GM23338 (cell line): Measurements from ENCODE around the gene CHST13. TPM values are rescaled to one million over a fixed set of nuclear protein-coding genes. Genes with fewer than 3 reads are reported as not detected.

ENCODE experiments used
- ATAC-seq: fragments of 200-7000 bp; cut with Tn5 transposase; 3 replicates; pipeline ENCODE4 v1.9.1; 2020
- DNase-seq: peaks from one replicate; pipeline ENCODE4 v3.0.0-alpha.2; 2015; ENCODE audit warnings: low spot score
- H2AFZ ChIP-seq: fragments of 200-600 bp; sonication (generic); 2 replicates; pipeline ENCODE4 v1.8.0; 2016; ENCODE audit warnings: antibody characterized with exemption, mild to moderate bottlenecking, moderate library complexity
- H3F3A ChIP-seq: fragments of 200-600 bp; sonication (generic); replicated peaks from 2 replicates; pipeline ENCODE4 v1.8.0; 2017; ENCODE audit warnings: antibody characterized with exemption, mixed run types, low read depth
- H3K27ac ChIP-seq: fragments of 200-600 bp; sonication (generic); 2 replicates; pipeline ENCODE4 v1.6.1; 2016; ENCODE audit warnings: low read depth
- H3K27me3 ChIP-seq: fragments of 200-600 bp; sonication (generic); 2 replicates; pipeline ENCODE4 v1.8.0; 2016; ENCODE audit warnings: mild to moderate bottlenecking, mixed run types, moderate library complexity; ENCODE audit not compliant: insufficient read depth
- H3K36me3 ChIP-seq: fragments of 200-600 bp; sonication (generic); 2 replicates; pipeline ENCODE4 v1.8.0; 2016; ENCODE audit warnings: mild to moderate bottlenecking; ENCODE audit not compliant: insufficient read depth
- H3K4me1 ChIP-seq: fragments of 200-600 bp; sonication (generic); 2 replicates; pipeline ENCODE4 v1.8.0; 2016; ENCODE audit warnings: mild to moderate bottlenecking, moderate library complexity; ENCODE audit not compliant: insufficient read depth
- H3K4me2 ChIP-seq: fragments of 200-600 bp; sonication (generic); 2 replicates; pipeline ENCODE4 v1.7.1; 2017; ENCODE audit warnings: mixed run types
- H3K4me3 ChIP-seq: fragments of 200-600 bp; sonication (generic); 2 replicates; pipeline ENCODE4 v1.6.1; 2016; ENCODE audit warnings: mixed run types
- H3K79me2 ChIP-seq: fragments of 200-600 bp; sonication (generic); replicated peaks from 2 replicates; pipeline ENCODE4 v1.8.0; 2017; ENCODE audit warnings: mild to moderate bottlenecking; ENCODE audit not compliant: insufficient read depth
- H3K9me2 ChIP-seq: fragments of 200-600 bp; sonication (generic); 2 replicates; pipeline ENCODE4 v1.8.0; 2017; ENCODE audit not compliant: insufficient read depth
- H4K20me1 ChIP-seq: fragments of 200-600 bp; sonication (generic); replicated peaks from 2 replicates; pipeline ENCODE4 v1.8.0; 2017; ENCODE audit warnings: mild to moderate bottlenecking; ENCODE audit not compliant: insufficient read depth
- H3K27ac Mint-ChIP-seq: 2 replicates; pipeline ENCODE4 v1.8.0; 2020; ENCODE audit warnings: inconsistent platforms, mild to moderate bottlenecking, moderate library complexity, mixed read lengths
- H3K27me3 Mint-ChIP-seq: 3 replicates; pipeline ENCODE4 v1.8.0; 2022; ENCODE audit warnings: low read depth, mild to moderate bottlenecking, moderate library complexity, mixed read lengths, inconsistent platforms; ENCODE audit not compliant: insufficient read depth, poor library complexity
- H3K36me3 Mint-ChIP-seq: 3 replicates; pipeline ENCODE4 v1.8.0; 2021; ENCODE audit warnings: low read depth, mild to moderate bottlenecking, inconsistent platforms, moderate library complexity, mixed read lengths
- H3K4me1 Mint-ChIP-seq: 3 replicates; pipeline ENCODE4 v1.8.0; 2020; ENCODE audit warnings: mild to moderate bottlenecking, inconsistent platforms, mixed read lengths
- H3K4me3 Mint-ChIP-seq: 3 replicates; pipeline ENCODE4 v1.8.0; 2021; ENCODE audit warnings: moderate library complexity, mild to moderate bottlenecking, inconsistent platforms, mixed read lengths
- H3K9me3 Mint-ChIP-seq: 3 replicates; pipeline ENCODE4 v1.8.0; 2020; ENCODE audit warnings: moderate library complexity, mild to moderate bottlenecking, inconsistent platforms, mixed read lengths
- CREB1 ChIP-seq: fragments of 250-450 bp; sonication (Bioruptor Pico); IDR thresholded peaks from 2 replicates; pipeline ENCODE4 v1.5.0; 2020; ENCODE audit warnings: low read depth, mild to moderate bottlenecking, moderate library complexity
- EZH2 ChIP-seq: fragments of 200-600 bp; sonication (generic); IDR thresholded peaks from one replicate; pipeline ENCODE4 v1.8.0; 2017; ENCODE audit warnings: antibody characterized with exemption, mild to moderate bottlenecking, low read depth; ENCODE audit not compliant: unreplicated experiment
- NANOG ChIP-seq: IDR thresholded peaks from 2 replicates; pipeline ENCODE4 v1.6.1; 2016; ENCODE audit warnings: antibody characterized with exemption, borderline replicate concordance
- POLR2AphosphoS5 ChIP-seq: IDR thresholded peaks from 2 replicates; pipeline ENCODE4 v1.6.1; 2016; ENCODE audit warnings: antibody characterized with exemption, low read depth
- STAT1 ChIP-seq: IDR thresholded peaks from one replicate; pipeline ENCODE4 v1.6.1; 2016; ENCODE audit warnings: antibody characterized with exemption; ENCODE audit not compliant: unreplicated experiment
- ZNF114 ChIP-seq: fragments of 250-450 bp; sonication (Bioruptor Pico); IDR thresholded peaks from 2 replicates; pipeline ENCODE4 v1.5.0; 2020; ENCODE audit warnings: mild to moderate bottlenecking, moderate library complexity
- ZNF331 ChIP-seq: fragments of 250-450 bp; sonication (Bioruptor Pico); IDR thresholded peaks from 2 replicates; pipeline ENCODE4 v1.5.0; 2020; ENCODE audit warnings: low read depth, mild to moderate bottlenecking, moderate library complexity
- polyA plus RNA-seq: library from polyadenylated mRNA; unstranded; fragments of >200 nt; fragmentation: Nextera tagmentation; extraction: Ambion mirVana; gene quantifications from 2 replicates; pipeline ENCODE4 v1.2.1, GENCODE V29; 2016
- total RNA-seq: library from RNA; depleted of rRNA; stranded (reverse); fragments of >200 nt; shearing (Covaris generic); gene quantifications from 2 replicates; pipeline ENCODE4 v1.2.3, GENCODE V29; 2014
- TF ChIP-seq, protein P1 (sequence below), 2 experiments: fragments of 200-600 bp in 1 of 2; sonication (generic) in 1 of 2; conservative IDR thresholded peaks; 2 replicates each; pipeline versions ENCODE4 v1.5.1 to v1.6.1; 2016 to 2017; ENCODE audit warnings: antibody characterized with exemption in 2 of 2, low read depth in 2 of 2, mild to moderate bottlenecking in 2 of 2, moderate library complexity in 1 of 2
- TF ChIP-seq, protein P2 (sequence below): IDR thresholded peaks from 2 replicates; pipeline ENCODE4 v1.6.1; 2016; ENCODE audit warnings: antibody characterized with exemption
- TF ChIP-seq, protein P3 (sequence below): IDR thresholded peaks from one replicate; pipeline ENCODE4 v1.6.1; 2018; ENCODE audit warnings: antibody characterized with exemption; ENCODE audit not compliant: unreplicated experiment

CHST13 gene
- total and polyA plus RNA-seq, 2 experiments from 2014 or later = 3.7 to 8.4 TPM

DNA sequence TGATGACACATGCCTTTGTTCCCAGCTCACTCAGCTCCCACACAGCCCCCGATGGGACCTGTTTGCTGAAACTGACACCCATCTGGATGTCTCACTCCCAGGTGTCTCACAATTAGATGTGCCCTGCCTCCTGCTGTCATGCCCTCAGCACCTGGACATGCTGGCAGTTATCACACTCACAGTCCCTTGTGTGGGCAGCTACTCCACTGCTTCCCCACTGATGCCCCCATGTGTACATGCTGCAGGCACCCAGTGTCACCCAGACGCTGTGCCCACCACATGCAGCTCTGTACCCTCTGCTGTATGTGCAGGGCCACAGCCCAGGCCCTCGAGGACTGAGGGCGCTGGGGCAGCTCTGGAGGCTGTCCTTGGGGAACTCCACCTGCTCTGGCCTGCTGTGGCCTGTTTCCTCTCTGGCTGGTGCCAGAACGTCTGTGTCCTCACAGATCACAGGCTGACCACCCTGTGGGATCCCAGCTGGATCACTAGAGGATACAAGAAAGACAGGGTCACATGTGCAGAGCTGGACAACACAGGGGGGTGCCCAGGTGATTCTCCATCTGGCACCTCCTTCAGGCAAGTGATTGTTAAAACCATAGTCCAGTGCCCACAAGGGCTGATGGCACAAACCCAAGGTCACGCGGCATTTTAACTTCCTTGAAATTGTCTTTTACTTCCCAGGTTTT, 20.8 kb downstream of the CHST13 start:
- Mint-ChIP-seq H3K27ac (no peak overlapping the region), H3K4me1 (peaks cover 36% of the 10 kb centered on the region), H3K27me3 (peaks cover 17% of the 10 kb centered on the region), H3K9me3 (no peaks in the 10 kb centered on the region), H3K4me3 (no peak overlapping the region), H3K36me3 (peaks cover 3% of the 10 kb centered on the region; the same call in 1 of the 3 replicates)
- Histone ChIP-seq H3K79me2 (no peaks in the 10 kb centered on the region), H3K9me2 (no peaks in the 10 kb centered on the region), H3K36me3 (no peaks in the 10 kb centered on the region), H3K4me1 (peaks cover 18% of the 10 kb centered on the region), H3K27ac (no peak overlapping the region), H3K4me2 (no peak overlapping the region), H3K4me3 (no peak overlapping the region), H4K20me1 (no peaks in the 10 kb centered on the region), H2AFZ (no peak overlapping the region), H3K27me3 (peaks cover 11% of the 10 kb centered on the region; the same call in 1 of the 2 replicates), H3F3A (0 out of 2 replicates have a peak, but pooled peaks cover 5% of the 10 kb centered on the region)
- DNase-seq (no peak), ATAC-seq (no peak)
- no peak for TF ChIP-seq ZNF114

DNA sequence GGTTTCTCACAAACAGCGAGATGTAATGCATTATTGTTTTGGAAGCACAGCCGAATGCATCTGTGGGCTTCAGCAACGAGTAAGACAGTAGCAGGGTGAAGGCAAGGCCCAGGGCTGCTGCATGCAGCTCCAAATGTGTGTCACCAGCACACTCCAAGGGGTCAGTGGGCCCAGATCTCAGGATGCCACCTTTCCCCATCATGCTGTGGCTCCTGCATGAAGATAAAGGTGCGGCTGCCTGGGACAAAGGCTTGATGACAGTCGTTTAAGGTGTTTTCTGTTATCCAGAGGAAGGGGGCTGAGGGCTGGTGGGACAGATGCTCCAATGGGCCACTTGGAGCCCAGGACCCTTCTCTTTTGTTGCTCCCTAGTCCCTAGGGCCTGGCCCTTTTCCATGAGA, 21.6 kb downstream of the CHST13 start:
- Mint-ChIP-seq H3K36me3 (no peaks in the 10 kb centered on the region), H3K4me1 (peaks cover 43% of the 10 kb centered on the region), H3K4me3 (no peak overlapping the region), H3K27me3 (peaks cover 19% of the 10 kb centered on the region), H3K27ac (no peak overlapping the region), H3K9me3 (no peaks in the 10 kb centered on the region)
- peaks cover 18% of the 10 kb centered on the region for H3K4me1 ChIP-seq
- H2AFZ ChIP-seq = 0 out of 2 replicates have a peak overlapping the region, but pooled peaks have one; percentile 5
- no peaks in the 10 kb centered on the region for H3K9me2 ChIP-seq
- 0 out of 2 replicates have a peak, but pooled peaks cover 5% of the 10 kb centered on the region for H3F3A ChIP-seq
- no peaks in the 10 kb centered on the region for H4K20me1 ChIP-seq
- no peak overlapping the region for H3K4me2 ChIP-seq
- no peak overlapping the region for H3K27ac ChIP-seq
- H3K79me2 ChIP-seq = no peaks in the 10 kb centered on the region
- H3K36me3 ChIP-seq = no peaks in the 10 kb centered on the region
- no peak overlapping the region for H3K4me3 ChIP-seq
- H3K27me3 ChIP-seq = peaks cover 10% of the 10 kb centered on the region; the same call in 1 of the 2 replicates
- DNase-seq (no peak), ATAC-seq (no peak)
- no peak for TF ChIP-seq NANOG
- no peak for TF ChIP-seq CREB1 (CRISPR knock-in tag)
- TF ChIP-seq, protein P1, sequence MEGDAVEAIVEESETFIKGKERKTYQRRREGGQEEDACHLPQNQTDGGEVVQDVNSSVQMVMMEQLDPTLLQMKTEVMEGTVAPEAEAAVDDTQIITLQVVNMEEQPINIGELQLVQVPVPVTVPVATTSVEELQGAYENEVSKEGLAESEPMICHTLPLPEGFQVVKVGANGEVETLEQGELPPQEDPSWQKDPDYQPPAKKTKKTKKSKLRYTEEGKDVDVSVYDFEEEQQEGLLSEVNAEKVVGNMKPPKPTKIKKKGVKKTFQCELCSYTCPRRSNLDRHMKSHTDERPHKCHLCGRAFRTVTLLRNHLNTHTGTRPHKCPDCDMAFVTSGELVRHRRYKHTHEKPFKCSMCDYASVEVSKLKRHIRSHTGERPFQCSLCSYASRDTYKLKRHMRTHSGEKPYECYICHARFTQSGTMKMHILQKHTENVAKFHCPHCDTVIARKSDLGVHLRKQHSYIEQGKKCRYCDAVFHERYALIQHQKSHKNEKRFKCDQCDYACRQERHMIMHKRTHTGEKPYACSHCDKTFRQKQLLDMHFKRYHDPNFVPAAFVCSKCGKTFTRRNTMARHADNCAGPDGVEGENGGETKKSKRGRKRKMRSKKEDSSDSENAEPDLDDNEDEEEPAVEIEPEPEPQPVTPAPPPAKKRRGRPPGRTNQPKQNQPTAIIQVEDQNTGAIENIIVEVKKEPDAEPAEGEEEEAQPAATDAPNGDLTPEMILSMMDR (conservative IDR thresholded peaks at IDR 0.05; ENCODE audit: low read depth in 2 of 2) = no peak
- no peak for TF ChIP-seq ZNF114
- TF ChIP-seq, protein P2, sequence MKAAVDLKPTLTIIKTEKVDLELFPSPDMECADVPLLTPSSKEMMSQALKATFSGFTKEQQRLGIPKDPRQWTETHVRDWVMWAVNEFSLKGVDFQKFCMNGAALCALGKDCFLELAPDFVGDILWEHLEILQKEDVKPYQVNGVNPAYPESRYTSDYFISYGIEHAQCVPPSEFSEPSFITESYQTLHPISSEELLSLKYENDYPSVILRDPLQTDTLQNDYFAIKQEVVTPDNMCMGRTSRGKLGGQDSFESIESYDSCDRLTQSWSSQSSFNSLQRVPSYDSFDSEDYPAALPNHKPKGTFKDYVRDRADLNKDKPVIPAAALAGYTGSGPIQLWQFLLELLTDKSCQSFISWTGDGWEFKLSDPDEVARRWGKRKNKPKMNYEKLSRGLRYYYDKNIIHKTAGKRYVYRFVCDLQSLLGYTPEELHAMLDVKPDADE = no peak
- TF ChIP-seq, protein P3, sequence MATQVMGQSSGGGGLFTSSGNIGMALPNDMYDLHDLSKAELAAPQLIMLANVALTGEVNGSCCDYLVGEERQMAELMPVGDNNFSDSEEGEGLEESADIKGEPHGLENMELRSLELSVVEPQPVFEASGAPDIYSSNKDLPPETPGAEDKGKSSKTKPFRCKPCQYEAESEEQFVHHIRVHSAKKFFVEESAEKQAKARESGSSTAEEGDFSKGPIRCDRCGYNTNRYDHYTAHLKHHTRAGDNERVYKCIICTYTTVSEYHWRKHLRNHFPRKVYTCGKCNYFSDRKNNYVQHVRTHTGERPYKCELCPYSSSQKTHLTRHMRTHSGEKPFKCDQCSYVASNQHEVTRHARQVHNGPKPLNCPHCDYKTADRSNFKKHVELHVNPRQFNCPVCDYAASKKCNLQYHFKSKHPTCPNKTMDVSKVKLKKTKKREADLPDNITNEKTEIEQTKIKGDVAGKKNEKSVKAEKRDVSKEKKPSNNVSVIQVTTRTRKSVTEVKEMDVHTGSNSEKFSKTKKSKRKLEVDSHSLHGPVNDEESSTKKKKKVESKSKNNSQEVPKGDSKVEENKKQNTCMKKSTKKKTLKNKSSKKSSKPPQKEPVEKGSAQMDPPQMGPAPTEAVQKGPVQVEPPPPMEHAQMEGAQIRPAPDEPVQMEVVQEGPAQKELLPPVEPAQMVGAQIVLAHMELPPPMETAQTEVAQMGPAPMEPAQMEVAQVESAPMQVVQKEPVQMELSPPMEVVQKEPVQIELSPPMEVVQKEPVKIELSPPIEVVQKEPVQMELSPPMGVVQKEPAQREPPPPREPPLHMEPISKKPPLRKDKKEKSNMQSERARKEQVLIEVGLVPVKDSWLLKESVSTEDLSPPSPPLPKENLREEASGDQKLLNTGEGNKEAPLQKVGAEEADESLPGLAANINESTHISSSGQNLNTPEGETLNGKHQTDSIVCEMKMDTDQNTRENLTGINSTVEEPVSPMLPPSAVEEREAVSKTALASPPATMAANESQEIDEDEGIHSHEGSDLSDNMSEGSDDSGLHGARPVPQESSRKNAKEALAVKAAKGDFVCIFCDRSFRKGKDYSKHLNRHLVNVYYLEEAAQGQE = no peak
- no peak for TF ChIP-seq ZNF331
- TF ChIP-seq POLR2AphosphoS5 = no peak
- TF ChIP-seq EZH2 = no peak
- TF ChIP-seq STAT1 = no peak
